ENCODE measurements around the gene PSMC4.

PSMC4 gene

GRCh38 chr19:39970675-39971379 is at the start of gene PSMC4:
PSMC4 (plus strand) TSS chr19:39971165; CDS start chr19:39971203, 38 bp downstream.
- peak; percentile 98 for DNase-seq
- in situ Hi-C loops (cut with HindIII; ENCODE audit: low pct_ligation_motif_present, low pct_unique_long_range_greater_than_20kb, low sequenced_read_pairs): no loop called here

- DNase-seq: no peak
- in situ Hi-C loops (cut with HindIII; ENCODE audit: low pct_ligation_motif_present, low pct_unique_long_range_greater_than_20kb, low sequenced_read_pairs): no loop called here
These were observed 47.1 kb upstream of the PSMC4 start for GRCh38 chr19:39923862-39924261.

GRCh38 chr19:39924389-39924788 is 46.6 kb upstream of the PSMC4 start:
- no peak for DNase-seq
- in situ Hi-C loops (cut with HindIII; ENCODE audit: low pct_ligation_motif_present, low pct_unique_long_range_greater_than_20kb, low sequenced_read_pairs): no loop called here

GRCh38 chr19:39924952-39925351 is 46.0 kb upstream of the PSMC4 start:
- DNase-seq: no peak
- in situ Hi-C loops (cut with HindIII; ENCODE audit: low pct_ligation_motif_present, low pct_unique_long_range_greater_than_20kb, low sequenced_read_pairs): no loop called here

- no peak for DNase-seq
- in situ Hi-C loops (cut with HindIII; ENCODE audit: low pct_ligation_motif_present, low pct_unique_long_range_greater_than_20kb, low sequenced_read_pairs): no loop called here
These were observed 44.7 kb upstream of the PSMC4 start for GRCh38 chr19:39926170-39926760.

GRCh38 chr19:39927076-39927475 is 43.9 kb upstream of the PSMC4 start:
- in situ Hi-C loops (cut with HindIII; ENCODE audit: low pct_ligation_motif_present, low pct_unique_long_range_greater_than_20kb, low sequenced_read_pairs): no loop called here
- no peak for DNase-seq

- no peak for DNase-seq
- in situ Hi-C loops (cut with HindIII; ENCODE audit: low pct_ligation_motif_present, low pct_unique_long_range_greater_than_20kb, low sequenced_read_pairs): no loop called here
These were observed 43.2 kb upstream of the PSMC4 start for GRCh38 chr19:39927524-39928356.

- in situ Hi-C loops (cut with HindIII; ENCODE audit: low pct_ligation_motif_present, low pct_unique_long_range_greater_than_20kb, low sequenced_read_pairs): no loop called here
- DNase-seq: no peak
These were observed 42.6 kb upstream of the PSMC4 start for GRCh38 chr19:39928357-39928725.

GRCh38 chr19:39929750-39930149 is 41.2 kb upstream of the PSMC4 start:
- in situ Hi-C loops (cut with HindIII; ENCODE audit: low pct_ligation_motif_present, low pct_unique_long_range_greater_than_20kb, low sequenced_read_pairs): no loop called here

GRCh38 chr19:39934584-39935363 is 36.2 kb upstream of the PSMC4 start, which contains the start of gene FCGBP:
FCGBP (minus strand) TSS chr19:39934634.
- in situ Hi-C loops (cut with HindIII; ENCODE audit: low pct_ligation_motif_present, low pct_unique_long_range_greater_than_20kb, low sequenced_read_pairs): no loop called here
- DNase-seq: no peak

More at GRCh38 chr19:39929750-39930149, 41.2 kb upstream of the PSMC4 start:
- DNase-seq: no peak

- in situ Hi-C loops (cut with HindIII; ENCODE audit: low pct_ligation_motif_present, low pct_unique_long_range_greater_than_20kb, low sequenced_read_pairs): no loop called here
These were observed 35.7 kb upstream of the PSMC4 start for GRCh38 chr19:39935364-39935661.

GRCh38 chr19:39936020-39936419 is 34.9 kb upstream of the PSMC4 start:
- in situ Hi-C loops (cut with HindIII; ENCODE audit: low pct_ligation_motif_present, low pct_unique_long_range_greater_than_20kb, low sequenced_read_pairs): no loop called here
- no peak for DNase-seq

More at GRCh38 chr19:39935364-39935661, 35.7 kb upstream of the PSMC4 start:
- DNase-seq: no peak

- DNase-seq: no peak
- in situ Hi-C loops (cut with HindIII; ENCODE audit: low pct_ligation_motif_present, low pct_unique_long_range_greater_than_20kb, low sequenced_read_pairs): no loop called here
These were observed 34.3 kb upstream of the PSMC4 start for GRCh38 chr19:39936622-39937021.

- no peak for DNase-seq
- in situ Hi-C loops (cut with HindIII; ENCODE audit: low pct_ligation_motif_present, low pct_unique_long_range_greater_than_20kb, low sequenced_read_pairs): no loop called here
These were observed 33.8 kb upstream of the PSMC4 start for GRCh38 chr19:39937094-39937720.

- no peak for DNase-seq
- in situ Hi-C loops (cut with HindIII; ENCODE audit: low pct_ligation_motif_present, low pct_unique_long_range_greater_than_20kb, low sequenced_read_pairs): no loop called here
These were observed 33.2 kb upstream of the PSMC4 start for GRCh38 chr19:39937787-39938186.

GRCh38 chr19:39939556-39939955 is 31.4 kb upstream of the PSMC4 start:
- no peak for DNase-seq

GRCh38 chr19:39940221-39940833 is 30.6 kb upstream of the PSMC4 start:
- no peak for DNase-seq
- in situ Hi-C loops (cut with HindIII; ENCODE audit: low pct_ligation_motif_present, low pct_unique_long_range_greater_than_20kb, low sequenced_read_pairs): no loop called here

More at GRCh38 chr19:39939556-39939955, 31.4 kb upstream of the PSMC4 start:
- in situ Hi-C loops (cut with HindIII; ENCODE audit: low pct_ligation_motif_present, low pct_unique_long_range_greater_than_20kb, low sequenced_read_pairs): no loop called here

GRCh38 chr19:39941151-39941550 is 29.8 kb upstream of the PSMC4 start:
- in situ Hi-C loops (cut with HindIII; ENCODE audit: low pct_ligation_motif_present, low pct_unique_long_range_greater_than_20kb, low sequenced_read_pairs): no loop called here
- no peak for DNase-seq
